Muscle of back (tissue), 11 donors: Measurements from ENCODE around the gene ANGPT4. TPM values are rescaled to one million over a fixed set of nuclear protein-coding genes. Genes with fewer than 3 reads are reported as not detected.

ENCODE experiments used
- DNase-seq, 3 donors: peaks; one replicate each; pipeline versions ENCODE4 v3.0.0 to v3.0.0-alpha.2; 2013
- polyA plus RNA-seq, 10 donors: library from polyadenylated mRNA; unstranded; fragments of 120-200 nt; gene quantifications; one replicate each; pipeline ENCODE4 v1.2.1, GENCODE V29; 2013; ENCODE audit not compliant: insufficient read length in 10 of 10

The ANGPT4 gene
- polyA plus RNA-seq, 10 donors = 0.03 to 0.18 (median 0.06) TPM; not detected in 1

DNA sequence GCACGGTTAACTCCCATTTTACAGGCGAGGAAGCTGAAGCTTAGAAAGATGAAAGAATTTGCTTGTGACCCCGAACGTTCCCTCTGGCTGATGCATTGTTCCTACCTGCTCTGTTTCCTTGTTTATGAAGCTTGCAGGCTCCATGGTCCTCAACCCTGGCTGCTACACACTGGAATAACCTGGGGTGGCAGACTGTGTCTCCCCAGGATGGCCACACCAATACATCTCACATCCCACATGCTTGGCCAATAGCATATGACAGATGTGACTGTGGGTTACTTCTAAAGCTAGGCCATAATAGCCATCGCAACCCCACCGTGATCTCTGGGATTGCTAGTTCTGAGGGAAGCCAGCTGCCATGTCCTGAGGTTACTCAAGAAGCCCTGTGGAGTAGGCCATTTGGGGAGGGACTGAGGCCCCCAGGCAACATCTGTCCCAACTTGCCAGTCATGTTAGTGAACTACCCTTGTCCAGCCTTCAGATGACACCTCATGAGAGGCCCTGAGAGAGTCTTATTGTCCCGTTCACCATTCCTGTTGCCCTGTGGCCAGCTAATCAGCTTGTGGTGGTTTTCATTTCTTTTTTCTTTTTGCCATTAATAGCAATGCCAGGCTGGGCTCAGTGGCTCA is 89.3 kb downstream of the ANGPT4 start:
- no peak for DNase-seq

GRCh38 chr20:825710-826421 is 90.3 kb downstream of the ANGPT4 start:
- DNase-seq = no peak

- DNase-seq = no peak
These were observed 91.2 kb downstream of the ANGPT4 start for GRCh38 chr20:824916-825315.

GRCh38 chr20:824490-824889 is 91.6 kb downstream of the ANGPT4 start:
- no peak for DNase-seq

DNA sequence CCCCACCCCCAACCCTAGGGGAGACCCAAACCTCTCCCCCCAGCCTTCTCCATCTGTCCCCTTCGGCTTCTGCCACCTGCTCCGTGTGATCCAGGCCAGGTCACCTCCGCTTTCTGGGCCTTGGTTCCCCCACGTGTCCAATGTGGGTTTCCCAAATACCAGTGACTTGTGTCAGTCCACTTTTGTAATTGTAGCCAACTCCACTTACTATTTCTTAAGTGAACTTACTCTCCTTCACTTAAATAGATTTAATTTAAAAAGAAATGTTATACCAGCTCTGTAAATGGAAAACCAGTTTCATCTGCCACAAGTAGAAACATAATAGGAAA is 92.6 kb downstream of the ANGPT4 start:
- no peak for DNase-seq

GRCh38 chr20:822651-823573 is 93.2 kb downstream of the ANGPT4 start:
- DNase-seq = no peak

DNA sequence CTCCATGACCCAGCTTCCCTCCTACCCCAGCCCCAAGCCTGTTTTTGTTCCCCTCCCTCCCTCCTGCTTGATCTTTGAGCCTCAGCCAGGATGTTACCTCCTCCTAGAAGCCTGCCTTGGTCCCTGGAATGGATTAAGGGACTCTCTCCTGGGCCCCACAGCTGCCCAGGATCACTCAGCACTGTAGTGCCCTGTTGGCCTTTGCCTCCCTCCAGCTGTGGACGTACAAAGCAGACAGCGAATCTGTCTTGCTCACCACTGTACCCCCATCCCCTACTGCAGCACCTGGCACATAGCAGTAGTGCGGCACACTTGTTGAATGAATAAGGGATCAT is 94.4 kb downstream of the ANGPT4 start:
- DNase-seq = no peak

DNA sequence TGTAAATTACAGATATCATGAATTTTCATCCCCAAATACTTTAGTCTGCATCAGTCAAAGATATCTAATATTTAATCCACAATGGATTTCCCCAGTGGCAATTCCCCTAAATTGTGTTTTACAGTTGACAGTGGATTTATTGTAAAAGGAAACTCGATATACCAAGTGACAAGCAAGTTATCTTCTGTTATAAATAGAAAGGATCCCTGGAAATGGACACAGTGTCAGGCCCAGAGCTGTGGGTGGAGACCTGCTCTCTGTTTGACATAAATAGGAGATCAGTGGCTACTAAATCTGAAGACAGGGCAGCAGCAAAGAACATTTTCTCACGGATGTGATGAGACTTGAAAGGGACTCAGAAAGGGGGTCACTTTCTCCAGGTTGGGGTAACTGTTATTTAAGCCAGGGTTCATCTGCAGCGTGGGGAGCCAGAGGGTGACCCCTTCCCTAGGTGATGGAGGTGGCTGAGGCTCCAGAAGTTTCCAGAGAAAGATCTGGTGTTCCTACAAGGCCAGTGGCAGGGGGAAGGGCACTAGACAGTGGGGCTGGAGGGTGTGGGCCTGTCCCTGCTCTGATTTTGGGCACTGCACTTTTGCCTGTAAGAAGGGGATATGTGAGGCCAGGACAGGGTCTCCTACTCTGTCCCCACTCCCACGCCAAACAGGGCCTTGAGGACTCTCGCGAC is 94.9 kb downstream of the ANGPT4 start:
- DNase-seq = no peak

- no peak for DNase-seq
These were observed 95.7 kb downstream of the ANGPT4 start for GRCh38 chr20:820323-820953.

Other genes with a start within 250 kb of the ANGPT4 start
- under 1 TPM in 2 of 10 donors, not detected in 8; 0.04 to 0.18 TPM for gene SCRT2, start 240.5 kb downstream of the ANGPT4 start, polyA plus RNA-seq
- under 1 TPM; 0.16 to 0.63 (median 0.37) TPM for gene SLC52A3, start 147.8 kb downstream of the ANGPT4 start, polyA plus RNA-seq
- 10 to 100 TPM in 6 of 10 donors, 1 to 10 TPM in 4; 8.3 to 21.4 (median 12.3) TPM for gene FAM110A, start 82.6 kb downstream of the ANGPT4 start, polyA plus RNA-seq
- under 1 TPM in 8 of 10 donors, not detected in 2; 0.11 to 0.95 (median 0.21) TPM for gene RSPO4, start 86.0 kb upstream of the ANGPT4 start, polyA plus RNA-seq
- 100 to 1,000 TPM in 5 of 10 donors, 10 to 100 TPM in 5; 78.2 to 123 (median 98.1) TPM for gene PSMF1, start 202.3 kb upstream of the ANGPT4 start, polyA plus RNA-seq